ENCODE results near the gene GPAM. TPM values are rescaled to one million over a fixed set of nuclear protein-coding genes. Genes with fewer than 3 reads are reported as not detected.

The GPAM gene
- total and polyA plus RNA-seq, 5 donors from 2014 or later: 0.84 to 4.2 (median 2.5) TPM

DNA sequence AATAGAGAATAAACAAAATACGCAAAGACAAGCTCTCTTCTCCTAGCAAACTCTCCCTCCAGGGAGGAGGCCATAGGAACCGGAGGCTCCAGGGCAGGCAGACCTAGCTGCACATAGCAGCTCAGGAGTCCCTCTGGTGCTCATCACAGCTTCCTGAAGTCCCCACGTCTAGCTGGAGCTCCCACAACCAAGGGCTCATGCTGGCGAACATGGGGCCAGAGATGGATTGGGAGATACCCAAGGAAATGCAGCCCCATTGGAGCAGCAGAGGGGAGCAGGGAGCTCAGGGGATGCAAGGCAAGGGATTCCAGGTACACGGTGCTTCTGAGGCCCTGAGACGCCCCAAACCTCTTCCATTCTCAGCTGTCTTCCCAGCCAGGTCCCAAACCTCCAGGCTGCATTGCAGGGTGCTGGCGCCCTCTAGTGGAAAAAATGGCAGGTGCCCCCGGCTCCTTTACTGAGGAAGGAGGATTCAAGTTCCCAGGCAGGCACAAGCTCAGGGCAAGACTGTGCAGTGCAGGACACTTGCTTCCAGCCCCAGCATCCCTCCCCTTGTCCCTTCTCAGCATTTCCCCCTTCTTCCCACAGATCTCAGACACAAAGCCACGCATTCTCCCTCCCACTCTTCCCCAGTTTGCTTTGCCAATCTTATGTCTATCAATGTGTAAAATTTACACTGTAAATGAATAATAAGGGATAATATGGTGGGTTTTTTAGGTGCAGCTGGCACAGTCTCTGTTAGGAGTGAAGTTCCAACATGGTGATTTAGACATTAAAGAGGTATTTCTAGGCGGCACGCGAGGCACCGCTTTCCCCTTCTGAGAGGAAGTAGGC, 46.2 kb downstream of the GPAM start:
- H3K4me3 Mint-ChIP-seq: no peak overlapping the region
- no peaks in the 10 kb centered on the region for H3K36me3 Mint-ChIP-seq
- no peak overlapping the region for H3K27ac Mint-ChIP-seq
- Histone ChIP-seq H3K4me3 (ENCODE audit: low read depth, low read length) (no peak overlapping the region), H3K27ac (ENCODE audit: insufficient read depth, low read length, poor library complexity, severe bottlenecking) (no peak overlapping the region), H3K4me1 (ENCODE audit: control insufficient read depth, insufficient read depth, low read length, poor library complexity, severe bottlenecking) (no peaks in the 10 kb centered on the region), H3K9me3 (ENCODE audit: control insufficient read depth in 2 of 2, low read length in 2 of 2) (no peaks in the 10 kb centered on the region), H3K27me3 (ENCODE audit: control insufficient read depth, insufficient read depth, low read length) (no peaks in the 10 kb centered on the region), H3K36me3 (ENCODE audit: control insufficient read depth, insufficient read depth, low read length) (no peaks in the 10 kb centered on the region)
- DNase-seq (peak; percentile 27 to 47 (median 39)), ATAC-seq (ENCODE audit: low read depth in 2 of 2) (peak in 1 of 2 donors; percentile 30)
- H3K27me3 Mint-ChIP-seq: no peaks in the 10 kb centered on the region
- H3K9me3 Mint-ChIP-seq: peaks cover 0 to 2% (median 0%) of the 10 kb centered on the region in 7 donors
- H3K4me1 Mint-ChIP-seq: peaks cover 0 to 3% (median 0%) of the 10 kb centered on the region in 4 donors

- Histone ChIP-seq H3K27ac (ENCODE audit: insufficient read depth, low read length, poor library complexity, severe bottlenecking) (no peak overlapping the region), H3K4me1 (ENCODE audit: control insufficient read depth, insufficient read depth, low read length, poor library complexity, severe bottlenecking) (no peaks in the 10 kb centered on the region), H3K9me3 (ENCODE audit: control insufficient read depth in 2 of 2, low read length in 2 of 2) (no peaks in the 10 kb centered on the region), H3K36me3 (ENCODE audit: control insufficient read depth, insufficient read depth, low read length) (no peaks in the 10 kb centered on the region), H3K27me3 (ENCODE audit: control insufficient read depth, insufficient read depth, low read length) (no peaks in the 10 kb centered on the region), H3K4me3 (ENCODE audit: low read depth, low read length) (no peak overlapping the region)
- DNase-seq: no peak
- ATAC-seq (ENCODE audit: low read depth in 2 of 2): no peak
- Mint-ChIP-seq H3K9me3 (peaks cover 0 to 2% (median 0%) of the 10 kb centered on the region in 7 donors), H3K4me1 (peaks cover 0 to 3% (median 0%) of the 10 kb centered on the region in 4 donors), H3K36me3 (no peaks in the 10 kb centered on the region), H3K4me3 (no peak overlapping the region), H3K27ac (no peak overlapping the region), H3K27me3 (no peaks in the 10 kb centered on the region)
Observed at GRCh38 chr10:112136486-112137153, 46.9 kb downstream of the GPAM start.

DNA sequence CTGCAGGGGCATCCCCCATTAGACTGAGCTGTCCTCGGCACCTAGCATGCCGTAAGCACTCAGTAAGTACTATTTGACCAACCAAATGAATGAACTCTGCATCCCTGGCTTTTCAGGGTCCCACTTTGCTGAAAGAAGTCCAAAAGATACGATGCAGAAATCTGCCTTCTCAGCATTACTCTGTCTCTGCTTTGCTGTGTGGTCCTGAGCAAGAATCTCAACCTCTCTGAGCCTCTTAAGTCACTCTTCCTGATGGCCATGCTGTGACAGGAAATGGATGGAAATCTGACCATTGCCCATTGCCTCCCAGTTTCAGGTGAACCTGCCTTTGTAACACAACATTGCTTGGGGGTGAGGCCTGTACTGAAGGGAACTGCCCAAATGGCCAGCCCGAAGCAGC, 48.0 kb downstream of the GPAM start:
- Mint-ChIP-seq H3K4me3 (no peak overlapping the region), H3K4me1 (peaks cover 0 to 3% (median 0%) of the 10 kb centered on the region in 4 donors), H3K9me3 (peaks cover 0 to 2% (median 0%) of the 10 kb centered on the region in 7 donors), H3K36me3 (no peaks in the 10 kb centered on the region), H3K27ac (no peak overlapping the region), H3K27me3 (no peaks in the 10 kb centered on the region)
- ATAC-seq (ENCODE audit: low read depth in 2 of 2): no peak
- H3K36me3 ChIP-seq (ENCODE audit: control insufficient read depth, insufficient read depth, low read length): no peaks in the 10 kb centered on the region
- no peaks in the 10 kb centered on the region for H3K27me3 ChIP-seq (ENCODE audit: control insufficient read depth, insufficient read depth, low read length)
- DNase-seq: no peak
- H3K4me1 ChIP-seq (ENCODE audit: control insufficient read depth, insufficient read depth, low read length, poor library complexity, severe bottlenecking): no peaks in the 10 kb centered on the region
- H3K4me3 ChIP-seq (ENCODE audit: low read depth, low read length): no peak overlapping the region
- no peak overlapping the region for H3K27ac ChIP-seq (ENCODE audit: insufficient read depth, low read length, poor library complexity, severe bottlenecking)
- no peaks in the 10 kb centered on the region for H3K9me3 ChIP-seq (ENCODE audit: control insufficient read depth in 2 of 2, low read length in 2 of 2)

- no peaks in the 10 kb centered on the region for H3K36me3 Mint-ChIP-seq
- no peak for ATAC-seq (ENCODE audit: low read depth in 2 of 2)
- DNase-seq: no peak
- H3K27me3 ChIP-seq (ENCODE audit: control insufficient read depth, insufficient read depth, low read length): no peaks in the 10 kb centered on the region
- no peaks in the 10 kb centered on the region for H3K27me3 Mint-ChIP-seq
- no peaks in the 10 kb centered on the region for H3K4me1 Mint-ChIP-seq
- H3K27ac Mint-ChIP-seq: no peak overlapping the region
- H3K4me3 ChIP-seq (ENCODE audit: low read depth, low read length): no peak overlapping the region
- no peaks in the 10 kb centered on the region for H3K9me3 ChIP-seq (ENCODE audit: control insufficient read depth in 2 of 2, low read length in 2 of 2)
- no peaks in the 10 kb centered on the region for H3K9me3 Mint-ChIP-seq
- no peaks in the 10 kb centered on the region for H3K4me1 ChIP-seq (ENCODE audit: control insufficient read depth, insufficient read depth, low read length, poor library complexity, severe bottlenecking)
- H3K27ac ChIP-seq (ENCODE audit: insufficient read depth, low read length, poor library complexity, severe bottlenecking): no peak overlapping the region
- H3K36me3 ChIP-seq (ENCODE audit: control insufficient read depth, insufficient read depth, low read length): no peaks in the 10 kb centered on the region
- no peak overlapping the region for H3K4me3 Mint-ChIP-seq
Observed at GRCh38 chr10:112132435-112132834, 51.1 kb downstream of the GPAM start.

- H3K4me1 ChIP-seq (ENCODE audit: control insufficient read depth, insufficient read depth, low read length, poor library complexity, severe bottlenecking): no peaks in the 10 kb centered on the region
- H3K27me3 ChIP-seq (ENCODE audit: control insufficient read depth, insufficient read depth, low read length): no peaks in the 10 kb centered on the region
- H3K27me3 Mint-ChIP-seq: no peaks in the 10 kb centered on the region
- H3K9me3 ChIP-seq (ENCODE audit: control insufficient read depth in 2 of 2, low read length in 2 of 2): no peaks in the 10 kb centered on the region
- no peak overlapping the region for H3K27ac ChIP-seq (ENCODE audit: insufficient read depth, low read length, poor library complexity, severe bottlenecking)
- H3K36me3 Mint-ChIP-seq: no peaks in the 10 kb centered on the region
- H3K27ac Mint-ChIP-seq: no peak overlapping the region
- H3K36me3 ChIP-seq (ENCODE audit: control insufficient read depth, insufficient read depth, low read length): no peaks in the 10 kb centered on the region
- H3K4me3 ChIP-seq (ENCODE audit: low read depth, low read length): no peak overlapping the region
- ATAC-seq (ENCODE audit: low read depth in 2 of 2) (no peak), DNase-seq (no peak)
- no peak overlapping the region for H3K4me3 Mint-ChIP-seq
- no peaks in the 10 kb centered on the region for H3K4me1 Mint-ChIP-seq
- no peaks in the 10 kb centered on the region for H3K9me3 Mint-ChIP-seq
Observed at GRCh38 chr10:112131996-112132395, 51.6 kb downstream of the GPAM start.

- H3K9me3 ChIP-seq (ENCODE audit: control insufficient read depth in 2 of 2, low read length in 2 of 2): no peaks in the 10 kb centered on the region
- Mint-ChIP-seq H3K4me3 (no peak overlapping the region), H3K27me3 (no peaks in the 10 kb centered on the region), H3K9me3 (no peaks in the 10 kb centered on the region), H3K4me1 (no peaks in the 10 kb centered on the region), H3K27ac (no peak overlapping the region), H3K36me3 (no peaks in the 10 kb centered on the region)
- H3K4me3 ChIP-seq (ENCODE audit: low read depth, low read length): no peak overlapping the region
- H3K27me3 ChIP-seq (ENCODE audit: control insufficient read depth, insufficient read depth, low read length): no peaks in the 10 kb centered on the region
- H3K27ac ChIP-seq (ENCODE audit: insufficient read depth, low read length, poor library complexity, severe bottlenecking): no peak overlapping the region
- ATAC-seq (ENCODE audit: low read depth in 2 of 2) (no peak), DNase-seq (no peak)
- no peaks in the 10 kb centered on the region for H3K4me1 ChIP-seq (ENCODE audit: control insufficient read depth, insufficient read depth, low read length, poor library complexity, severe bottlenecking)
- H3K36me3 ChIP-seq (ENCODE audit: control insufficient read depth, insufficient read depth, low read length): no peaks in the 10 kb centered on the region
Observed at GRCh38 chr10:112131346-112131745, 52.2 kb downstream of the GPAM start.

DNA sequence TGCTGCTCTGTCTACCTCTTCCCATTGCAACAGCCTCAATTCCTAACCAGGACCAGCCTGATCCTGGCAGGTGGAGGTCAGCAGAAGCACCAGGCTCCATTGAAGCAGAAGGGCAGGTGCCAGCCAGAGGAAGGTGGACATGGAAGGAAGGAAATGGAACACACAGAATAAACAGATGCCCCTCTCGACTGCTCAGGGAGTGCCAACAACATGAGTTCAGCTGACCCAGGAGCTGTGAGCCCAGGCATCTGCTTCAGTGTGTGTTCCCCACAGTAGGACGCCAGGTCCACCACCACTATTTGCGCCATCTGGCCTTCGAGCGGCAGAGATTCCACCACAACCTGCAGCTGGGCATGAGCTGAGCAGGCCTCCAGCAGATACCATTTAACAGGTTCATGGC, 56.7 kb downstream of the GPAM start:
- H3K27ac ChIP-seq (ENCODE audit: insufficient read depth, low read length, poor library complexity, severe bottlenecking): no peak overlapping the region
- H3K36me3 ChIP-seq (ENCODE audit: control insufficient read depth, insufficient read depth, low read length): no peaks in the 10 kb centered on the region
- no peak overlapping the region for H3K4me3 ChIP-seq (ENCODE audit: low read depth, low read length)
- H3K36me3 Mint-ChIP-seq: no peaks in the 10 kb centered on the region
- ATAC-seq (ENCODE audit: low read depth in 2 of 2) (no peak), DNase-seq (no peak)
- no peaks in the 10 kb centered on the region for H3K4me1 Mint-ChIP-seq
- H3K27me3 ChIP-seq (ENCODE audit: control insufficient read depth, insufficient read depth, low read length): no peaks in the 10 kb centered on the region
- H3K27me3 Mint-ChIP-seq: no peaks in the 10 kb centered on the region
- H3K4me1 ChIP-seq (ENCODE audit: control insufficient read depth, insufficient read depth, low read length, poor library complexity, severe bottlenecking): no peaks in the 10 kb centered on the region
- H3K9me3 Mint-ChIP-seq: peaks cover 0 to 1% (median 0%) of the 10 kb centered on the region in 7 donors
- no peak overlapping the region for H3K4me3 Mint-ChIP-seq
- H3K9me3 ChIP-seq (ENCODE audit: control insufficient read depth in 2 of 2, low read length in 2 of 2): no peaks in the 10 kb centered on the region
- no peak overlapping the region for H3K27ac Mint-ChIP-seq

Measured in CD4-positive, CD25-positive, alpha-beta regulatory T cell (primary cell).